ENCODE data around the gene MTSS2.

The MTSS2 gene, protein sequence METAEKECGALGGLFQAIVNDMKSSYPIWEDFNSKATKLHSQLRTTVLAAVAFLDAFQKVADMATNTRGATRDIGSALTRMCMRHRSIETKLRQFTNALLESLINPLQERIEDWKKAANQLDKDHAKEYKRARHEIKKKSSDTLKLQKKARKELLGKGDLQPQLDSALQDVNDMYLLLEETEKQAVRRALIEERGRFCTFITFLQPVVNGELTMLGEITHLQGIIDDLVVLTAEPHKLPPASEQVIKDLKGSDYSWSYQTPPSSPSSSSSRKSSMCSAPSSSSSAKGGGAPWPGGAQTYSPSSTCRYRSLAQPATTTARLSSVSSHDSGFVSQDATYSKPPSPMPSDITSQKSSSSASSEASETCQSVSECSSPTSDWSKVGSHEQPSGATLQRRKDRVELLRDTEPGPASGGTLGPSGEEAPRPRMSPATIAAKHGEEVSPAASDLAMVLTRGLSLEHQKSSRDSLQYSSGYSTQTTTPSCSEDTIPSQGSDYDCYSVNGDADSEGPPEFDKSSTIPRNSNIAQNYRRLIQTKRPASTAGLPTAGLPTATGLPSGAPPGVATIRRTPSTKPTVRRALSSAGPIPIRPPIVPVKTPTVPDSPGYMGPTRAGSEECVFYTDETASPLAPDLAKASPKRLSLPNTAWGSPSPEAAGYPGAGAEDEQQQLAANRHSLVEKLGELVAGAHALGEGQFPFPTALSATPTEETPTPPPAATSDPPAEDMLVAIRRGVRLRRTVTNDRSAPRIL

DNA sequence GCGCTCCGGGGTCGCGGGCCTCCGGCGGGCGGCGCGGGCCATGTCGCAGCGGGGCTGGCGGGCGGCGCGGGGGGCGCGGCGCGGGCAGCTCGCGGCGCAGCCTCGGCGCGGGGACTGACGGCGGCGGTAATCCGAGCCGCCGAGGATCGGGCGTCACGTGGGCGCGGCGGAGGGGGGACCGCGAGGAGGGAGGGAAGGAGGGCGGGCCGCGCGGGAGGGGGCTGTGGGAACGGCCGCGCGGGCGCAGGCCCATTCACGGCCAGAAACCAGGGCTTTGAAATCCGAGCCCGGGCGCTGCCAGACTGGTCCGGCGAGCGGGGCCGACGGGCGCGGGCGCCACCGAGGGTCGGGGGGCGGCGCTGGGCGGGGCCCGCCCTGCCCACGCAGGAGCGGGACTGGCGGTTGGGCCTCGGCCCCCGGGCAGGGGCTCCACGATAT is at the start of gene MTSS2:
Gene MTSS2, minus strand, starts transcription at position 116 of the 438 bp plus-strand sequence. CDS start 262 bp downstream, outside the sequence.
- peak; percentile 73 to 80 (median 75) for DNase-seq

DNA sequence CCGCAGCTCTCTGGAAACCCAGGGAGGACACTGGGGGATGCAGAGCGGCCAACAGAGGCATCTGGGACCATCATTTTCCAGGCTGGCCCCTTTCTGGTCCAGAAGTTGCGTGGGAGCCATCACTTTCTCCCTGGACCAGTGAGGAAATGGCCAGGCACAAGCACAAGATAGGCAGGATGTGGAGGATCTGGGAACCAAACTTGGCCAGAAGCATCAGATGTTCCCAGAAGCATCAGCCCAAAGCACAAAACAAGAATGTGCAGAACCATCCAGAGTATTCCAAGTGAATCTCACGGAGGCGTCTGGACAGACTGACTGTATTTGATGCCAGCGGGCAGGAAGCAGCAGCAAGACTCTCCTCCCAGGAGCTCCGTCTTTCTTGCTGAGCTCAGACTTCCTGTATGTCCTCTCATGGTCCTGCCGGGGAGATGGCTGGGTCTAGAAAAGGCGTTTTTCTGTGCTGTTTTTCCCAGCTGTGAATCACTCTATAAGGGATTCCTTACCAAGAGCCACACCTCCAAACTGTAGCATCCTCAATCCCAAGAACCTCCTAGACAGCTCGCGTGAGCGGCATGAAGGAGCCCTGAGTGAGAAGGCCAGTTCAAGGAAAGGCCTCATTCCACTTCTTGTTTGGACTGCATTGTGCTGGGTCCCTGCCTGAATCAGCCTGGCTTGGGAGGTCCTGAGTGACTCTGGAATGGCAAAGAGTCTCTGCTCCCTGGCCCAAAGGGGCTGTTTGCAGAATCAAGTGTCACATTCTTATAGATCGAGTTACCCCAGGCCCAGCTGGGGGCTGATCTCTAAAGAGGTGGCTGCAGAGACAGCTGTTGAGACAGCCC is 49.5 kb upstream of the MTSS2 start:
- DNase-seq: no peak

DNA sequence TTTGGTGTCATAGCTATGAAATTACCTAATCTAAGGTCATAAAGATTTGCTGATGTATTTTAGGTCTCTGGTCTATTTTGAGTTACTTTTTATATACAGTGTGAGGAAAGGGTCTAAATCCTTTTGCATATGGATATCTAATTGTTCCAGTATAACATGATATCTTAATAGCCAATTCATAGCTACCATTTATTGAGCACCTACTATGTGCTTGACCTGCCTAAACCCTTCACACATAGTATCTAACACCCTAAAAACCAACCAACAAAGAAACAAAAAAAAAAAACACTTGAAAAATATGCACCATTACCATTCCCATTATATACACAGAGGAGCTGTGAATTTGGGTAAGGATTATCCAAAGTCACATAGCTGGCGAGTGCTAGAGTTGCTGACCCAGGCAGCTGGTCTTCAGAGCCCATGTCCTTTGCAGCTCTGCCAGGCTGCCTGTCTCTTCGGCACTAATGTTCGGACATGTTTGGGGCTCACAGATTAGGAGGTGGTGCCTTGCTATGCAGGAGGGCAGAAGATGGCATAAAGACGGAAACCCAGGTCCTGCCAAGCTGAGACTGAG is 48.8 kb upstream of the MTSS2 start:
- DNase-seq: no peak

DNA sequence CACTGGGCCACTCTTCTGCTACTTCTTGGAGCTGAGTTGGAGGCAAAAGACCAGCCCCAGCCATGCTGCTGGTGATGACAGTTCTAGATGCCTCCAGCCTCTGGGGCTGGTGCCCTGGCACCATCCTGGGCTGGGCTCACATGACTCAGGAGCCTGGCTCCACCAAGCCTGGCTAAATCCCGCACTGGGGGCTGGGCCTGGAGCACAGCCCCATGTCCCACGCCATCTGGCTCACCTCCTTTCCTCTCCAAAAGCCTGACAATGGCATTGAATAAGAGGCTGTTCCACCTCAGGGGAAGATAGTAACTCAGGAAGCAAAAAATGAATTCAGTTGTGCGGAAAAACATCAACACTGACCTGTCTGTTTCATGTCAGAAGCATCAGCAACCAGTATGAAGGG is 45.1 kb upstream of the MTSS2 start:
- DNase-seq: no peak

DNA sequence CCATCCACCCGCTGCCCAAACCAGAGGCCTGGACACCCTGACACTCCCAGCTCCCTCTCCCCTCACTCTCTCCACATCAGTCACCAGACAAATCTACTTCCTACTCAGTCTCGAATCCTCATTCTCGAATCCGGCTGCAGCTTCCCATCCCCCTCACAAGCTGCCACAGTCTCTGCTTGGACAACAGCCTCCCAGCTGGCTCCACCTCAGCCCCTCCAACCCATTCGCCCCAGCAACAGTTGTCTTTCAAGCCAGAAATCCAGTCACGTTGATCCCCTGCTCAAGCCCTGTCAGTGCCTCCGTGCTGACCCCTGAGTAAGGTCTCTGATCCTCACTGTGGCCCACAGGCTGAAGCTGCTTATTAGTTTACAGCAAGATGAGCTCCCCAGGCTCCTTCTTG is 44.2 kb upstream of the MTSS2 start:
- no peak for DNase-seq

DNA sequence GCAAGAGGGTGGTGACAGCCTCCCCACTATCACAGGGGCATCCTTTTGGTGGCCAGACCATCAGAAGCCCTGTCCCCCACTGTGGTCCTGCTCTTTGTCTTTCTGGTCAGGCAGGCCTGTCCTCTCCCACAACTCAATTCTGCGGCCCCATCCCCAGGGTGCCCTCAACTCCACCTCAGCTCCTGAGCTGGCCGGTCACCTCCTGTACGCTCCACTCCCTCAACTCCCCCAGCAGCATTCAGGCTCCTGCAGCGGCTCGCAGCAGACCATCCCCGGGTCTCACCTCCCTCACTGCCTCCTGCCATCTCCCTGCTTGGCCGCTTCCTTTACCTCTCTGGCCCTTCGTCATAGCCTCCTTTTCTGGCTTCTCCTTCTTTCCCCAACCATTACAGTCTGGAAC is 43.4 kb upstream of the MTSS2 start:
- DNase-seq: no peak

DNA sequence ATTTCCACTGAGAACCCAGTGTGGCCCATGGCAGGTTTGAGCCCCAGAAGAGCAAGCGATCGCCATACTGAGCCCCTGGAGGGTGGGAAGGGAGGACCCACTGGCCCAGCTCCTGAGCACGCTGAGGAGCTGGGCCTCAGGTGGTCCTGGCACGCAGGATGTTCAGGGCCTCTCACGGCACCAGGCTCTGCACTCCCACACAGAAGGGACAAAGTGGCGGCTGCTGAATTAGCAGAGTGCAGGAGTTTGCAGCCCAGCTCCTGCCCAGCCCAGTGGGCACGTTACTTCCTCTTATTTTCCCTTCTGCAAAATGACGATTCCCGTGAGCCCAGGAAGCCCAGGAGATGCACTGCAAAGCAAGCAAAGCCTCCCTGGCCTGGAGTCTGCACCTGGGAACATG is 42.3 kb upstream of the MTSS2 start:
- DNase-seq: no peak

DNA sequence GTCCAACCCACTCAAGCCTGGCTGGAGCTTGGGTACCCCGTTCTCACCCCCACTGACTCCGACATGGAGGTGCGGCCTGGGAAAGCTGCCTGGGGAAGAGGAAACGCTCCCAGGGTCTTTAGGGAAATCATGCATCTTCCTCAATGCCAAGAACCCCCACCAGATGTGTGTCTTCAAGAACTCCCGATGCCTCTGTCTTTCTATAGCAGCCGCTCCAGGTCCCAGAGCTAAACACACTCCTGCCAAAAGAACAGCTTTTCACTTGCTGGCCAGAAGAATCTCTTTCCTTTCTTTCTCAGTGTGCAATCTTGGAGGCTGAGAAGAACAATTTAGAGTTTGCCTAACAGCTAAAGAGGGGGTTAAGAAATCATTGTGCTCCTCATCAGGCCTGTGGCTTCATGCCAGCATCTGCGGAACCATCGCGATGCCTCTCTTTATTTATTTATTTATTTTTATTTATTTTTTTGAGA is 41.1 kb upstream of the MTSS2 start:
- no peak for DNase-seq

DNA sequence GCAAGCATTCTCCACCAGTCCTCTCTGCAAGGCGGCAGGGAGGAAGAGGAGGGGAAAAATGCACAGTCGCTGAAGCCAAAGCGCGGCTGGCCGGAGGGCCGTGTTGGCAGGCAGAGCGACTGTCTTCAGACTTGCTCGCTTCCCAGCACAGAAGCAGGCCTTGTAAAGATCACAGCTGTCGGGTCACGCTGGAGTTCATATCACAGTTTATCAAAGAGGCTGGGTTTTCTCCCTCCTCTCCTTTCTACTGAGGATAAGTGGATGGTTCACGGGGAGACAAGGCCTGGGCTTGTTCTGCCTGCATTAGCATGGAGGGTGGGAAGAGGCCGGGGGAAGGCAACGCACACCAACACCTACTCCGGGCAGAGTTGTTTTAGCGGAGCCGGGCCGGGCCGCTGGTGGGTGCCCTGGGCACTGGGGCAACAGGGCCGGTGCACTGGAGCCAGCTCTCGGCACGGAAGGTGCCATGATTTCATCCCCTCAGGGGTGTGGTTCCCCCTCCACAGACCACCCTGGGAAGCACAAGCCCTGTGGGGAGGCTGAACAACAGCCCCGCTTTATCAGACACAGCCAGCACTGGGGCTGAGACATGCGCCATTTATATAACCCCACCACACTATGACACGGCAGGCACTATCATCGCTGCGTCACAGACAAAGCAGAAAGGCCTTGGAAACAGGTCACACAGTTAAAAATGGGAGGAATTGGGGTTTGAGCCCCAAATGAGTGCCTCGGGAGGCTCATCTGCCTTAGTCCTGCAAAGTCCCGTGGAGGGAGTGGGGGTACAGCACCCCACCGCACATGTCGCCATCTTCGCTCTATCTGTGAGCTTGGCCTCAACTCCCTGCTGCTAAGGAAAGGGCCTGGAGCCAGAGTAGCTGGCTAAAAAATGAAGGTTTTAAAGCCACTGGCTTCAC is 40.3 kb upstream of the MTSS2 start:
- DNase-seq: peak in 1 of 3 experiments; percentile 47

DNA sequence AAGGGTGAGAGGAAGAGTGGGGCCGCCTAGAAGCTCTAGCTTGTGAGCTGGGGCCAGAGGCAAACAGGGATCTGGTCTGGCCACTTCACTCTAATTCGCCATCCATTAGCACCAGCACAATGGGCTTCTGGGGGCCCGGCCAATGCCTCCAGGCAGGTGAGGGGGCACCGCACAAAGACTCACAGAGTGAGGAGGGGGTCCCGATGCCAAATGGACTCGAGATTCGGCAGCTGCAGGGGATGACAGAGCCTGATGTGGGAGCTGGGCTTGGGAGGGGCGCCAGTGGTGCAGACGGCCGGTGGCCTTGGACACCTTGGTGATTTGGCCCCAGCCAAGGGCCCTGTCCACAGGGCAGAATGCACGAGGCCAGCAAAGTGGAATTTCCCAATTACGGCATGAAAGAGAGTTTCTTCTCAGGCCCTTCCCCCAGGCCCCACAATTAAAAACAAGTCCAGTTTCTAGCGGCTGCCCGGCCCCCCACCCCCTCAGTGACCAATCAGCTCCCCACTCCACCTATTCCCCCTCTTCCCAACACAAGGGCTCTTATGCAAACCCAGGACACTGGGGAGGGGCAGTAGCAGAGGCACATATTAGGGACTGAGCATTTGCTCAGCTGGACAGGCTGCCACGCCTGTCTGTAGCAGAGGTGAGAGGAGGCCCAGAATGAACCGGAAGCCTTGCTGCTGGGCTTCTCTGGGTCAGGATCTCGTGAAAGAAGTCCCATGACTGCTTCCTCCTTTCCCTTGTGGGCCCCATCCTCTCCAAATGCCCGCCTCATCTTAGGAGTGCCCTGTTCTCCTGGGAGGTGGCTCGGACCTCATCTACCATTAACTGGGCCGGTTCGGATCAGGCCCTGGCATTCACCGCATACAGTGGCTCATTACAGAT is 39.4 kb upstream of the MTSS2 start:
- no peak for DNase-seq

DNA sequence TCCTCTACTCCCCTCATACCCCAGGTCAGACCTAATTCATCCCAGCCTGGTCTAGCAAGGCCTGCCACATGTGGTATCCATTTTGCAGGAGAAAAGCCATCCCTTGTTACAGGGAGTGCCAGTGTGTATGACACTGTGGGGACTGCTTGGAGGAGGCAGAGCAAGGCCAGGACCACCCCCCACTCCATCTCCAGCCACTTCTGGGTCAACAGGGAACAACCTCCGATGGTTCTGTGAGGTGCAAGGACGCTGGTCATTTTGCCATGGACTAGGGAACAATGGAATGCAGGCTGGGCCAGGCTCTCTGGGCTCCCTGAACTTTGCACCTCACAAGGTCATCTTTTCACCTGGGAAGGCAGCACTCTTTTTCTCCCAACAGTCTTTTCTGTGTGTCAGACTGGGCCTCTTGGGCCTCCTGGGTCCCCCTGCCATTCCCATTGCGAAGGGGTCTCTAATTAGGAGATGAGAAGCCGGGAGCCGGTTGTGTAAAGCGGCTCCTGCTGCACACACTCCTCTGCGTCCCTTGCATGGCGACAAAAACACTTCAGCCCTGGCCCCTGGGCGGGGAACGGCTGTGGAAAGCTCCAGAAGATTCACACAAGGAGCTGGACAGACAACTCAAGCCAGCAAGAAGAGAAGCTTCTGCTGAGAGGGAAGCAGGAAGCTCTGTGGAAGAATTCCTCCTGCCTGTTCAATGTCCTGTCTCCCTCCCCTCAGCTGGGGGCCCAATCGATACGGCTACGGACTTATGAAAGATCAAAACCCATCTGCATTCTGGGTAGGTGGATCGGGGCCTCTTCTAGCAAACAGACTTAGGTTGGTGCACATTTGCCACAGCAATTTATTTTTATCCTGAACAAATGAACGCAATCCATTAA is 38.5 kb upstream of the MTSS2 start:
- no peak for DNase-seq

DNA sequence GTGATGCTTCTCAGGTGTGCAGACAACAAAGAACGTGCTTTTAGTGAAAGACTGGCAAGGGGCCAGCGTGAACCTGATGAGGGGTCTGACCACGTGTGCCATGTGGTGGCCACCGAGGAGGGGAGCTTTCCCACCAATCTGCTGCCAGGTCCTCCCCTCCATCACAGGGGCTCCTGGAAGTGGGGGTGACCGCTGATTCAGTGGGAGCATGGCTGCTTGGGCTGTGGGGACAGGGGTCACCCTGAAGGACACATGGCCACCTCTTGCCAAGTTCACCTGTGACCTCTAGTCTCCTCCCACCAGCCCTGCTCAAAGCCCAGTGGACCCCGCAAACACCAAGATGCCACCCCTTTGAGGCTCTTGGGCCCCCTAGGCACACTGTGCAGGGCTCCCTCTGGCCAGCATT is 37.9 kb upstream of the MTSS2 start:
- no peak for DNase-seq

DNA sequence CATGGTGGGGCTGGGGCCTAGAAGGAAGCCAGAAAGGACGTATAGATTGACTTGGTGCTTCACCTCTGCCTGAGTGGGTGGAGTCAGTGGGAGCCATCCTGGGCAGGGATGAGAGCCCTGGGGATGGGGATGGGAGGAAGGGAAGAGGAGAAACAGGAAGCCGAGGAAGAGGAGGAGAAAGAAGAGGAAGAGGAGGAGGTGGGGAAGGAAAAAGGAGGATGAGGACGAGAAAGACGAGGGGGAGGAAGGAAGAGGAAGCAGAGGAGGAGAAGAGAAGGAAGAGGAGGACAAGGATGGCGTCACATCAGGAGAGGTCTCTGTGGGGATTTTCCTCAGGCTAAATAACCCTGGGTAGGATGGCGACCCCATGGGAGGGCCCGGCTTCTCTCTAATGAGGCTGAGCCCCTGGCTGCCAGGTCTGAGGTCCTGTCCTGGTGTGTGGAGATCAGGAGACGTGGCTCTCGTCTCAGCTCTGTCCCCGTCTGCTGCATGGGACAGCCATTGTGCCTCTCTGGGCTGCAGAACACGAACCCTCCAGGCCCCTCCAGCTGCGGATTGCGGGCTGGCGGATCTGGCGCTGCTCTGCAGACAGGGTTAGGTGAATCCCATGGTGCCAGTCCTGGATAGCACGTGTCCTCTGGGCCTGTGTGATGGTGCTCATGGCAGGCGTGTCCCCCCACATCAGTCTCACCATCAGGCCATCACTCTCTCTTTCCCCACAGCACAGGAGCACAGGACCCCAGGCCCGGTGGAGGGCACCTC is 35.5 kb upstream of the MTSS2 start:
- no peak for DNase-seq

DNA sequence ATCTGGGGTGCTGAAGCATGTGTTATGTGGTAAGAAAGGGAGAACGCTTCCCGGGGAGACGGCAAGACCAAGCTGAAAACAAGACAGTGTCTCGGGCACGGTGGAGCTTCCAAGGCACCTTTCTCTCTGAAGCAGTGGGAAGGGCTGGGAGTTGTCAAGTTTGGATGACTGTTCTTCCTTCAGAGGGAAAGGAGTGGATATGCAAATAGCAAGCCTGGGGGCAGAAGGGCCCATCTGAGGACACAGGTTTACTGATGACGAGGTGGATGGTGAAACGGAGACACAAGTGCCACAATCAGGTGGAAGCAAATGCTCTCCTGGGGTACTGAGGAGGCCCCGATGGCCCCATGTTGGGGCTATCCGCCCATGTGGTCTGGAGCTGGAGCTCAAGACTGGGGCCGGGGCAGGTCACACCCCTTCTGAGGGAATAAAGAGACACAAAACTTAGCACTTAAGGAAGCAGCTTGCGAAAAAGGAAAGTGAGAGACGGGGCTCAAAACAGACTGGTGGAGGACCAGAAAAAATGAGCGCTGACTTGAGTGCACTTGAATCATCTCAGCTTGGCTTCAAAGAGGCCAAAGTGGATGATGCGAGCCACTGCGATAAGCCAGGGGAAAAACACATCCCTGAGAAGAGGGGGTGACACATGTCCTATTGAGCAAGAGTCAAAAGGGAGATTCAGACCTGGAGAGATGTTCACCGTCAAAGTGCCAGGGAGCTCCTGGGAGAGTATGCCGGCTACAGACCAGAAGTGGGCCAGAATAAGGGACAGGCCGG is 34.8 kb upstream of the MTSS2 start:
- peak in 1 of 3 experiments; percentile 12 for DNase-seq

DNA sequence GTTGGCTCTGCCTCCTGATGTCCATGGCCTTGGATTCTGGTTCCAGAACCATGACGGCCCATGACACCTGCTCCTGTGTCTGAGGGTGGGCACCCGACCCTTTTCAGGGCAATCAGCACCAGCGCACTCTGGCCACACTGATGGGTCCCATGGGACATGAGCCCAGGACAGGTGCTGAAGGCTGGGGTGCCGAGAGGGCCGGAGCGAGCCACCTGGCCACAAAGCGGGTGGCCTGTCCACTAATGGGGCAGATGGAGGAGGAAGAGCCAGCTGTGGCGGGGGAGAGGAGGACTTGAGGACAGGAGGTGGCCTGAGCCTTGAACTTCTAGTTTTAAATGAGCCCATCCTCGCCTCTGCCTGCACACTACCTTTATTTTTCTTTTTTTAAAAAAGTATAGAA is 31.2 kb upstream of the MTSS2 start:
- DNase-seq: no peak

DNA sequence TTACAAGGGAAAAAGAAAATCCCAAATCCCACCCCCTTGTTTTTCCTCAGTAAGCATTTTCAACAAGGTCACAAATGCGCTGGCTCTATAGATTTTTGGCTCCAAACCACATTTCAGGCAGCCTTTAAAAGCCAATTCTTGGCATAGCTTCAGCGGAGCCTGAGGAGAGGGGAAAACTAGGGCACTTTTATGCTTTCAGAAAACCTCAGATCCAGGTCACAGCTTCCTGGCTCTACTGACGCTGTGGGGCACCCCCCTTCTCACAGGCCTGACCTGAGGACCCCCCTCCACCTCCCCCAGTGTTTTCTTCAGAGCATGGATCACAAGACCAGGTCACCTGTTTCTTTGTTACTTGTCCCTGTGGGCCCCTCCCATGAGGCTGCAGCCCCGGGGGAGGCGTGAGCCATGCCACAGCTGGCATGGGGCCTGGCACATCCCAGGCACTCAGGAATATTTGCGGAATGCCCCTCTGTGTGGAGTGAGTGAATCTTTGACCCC is 30.1 kb upstream of the MTSS2 start:
- DNase-seq: no peak

DNA sequence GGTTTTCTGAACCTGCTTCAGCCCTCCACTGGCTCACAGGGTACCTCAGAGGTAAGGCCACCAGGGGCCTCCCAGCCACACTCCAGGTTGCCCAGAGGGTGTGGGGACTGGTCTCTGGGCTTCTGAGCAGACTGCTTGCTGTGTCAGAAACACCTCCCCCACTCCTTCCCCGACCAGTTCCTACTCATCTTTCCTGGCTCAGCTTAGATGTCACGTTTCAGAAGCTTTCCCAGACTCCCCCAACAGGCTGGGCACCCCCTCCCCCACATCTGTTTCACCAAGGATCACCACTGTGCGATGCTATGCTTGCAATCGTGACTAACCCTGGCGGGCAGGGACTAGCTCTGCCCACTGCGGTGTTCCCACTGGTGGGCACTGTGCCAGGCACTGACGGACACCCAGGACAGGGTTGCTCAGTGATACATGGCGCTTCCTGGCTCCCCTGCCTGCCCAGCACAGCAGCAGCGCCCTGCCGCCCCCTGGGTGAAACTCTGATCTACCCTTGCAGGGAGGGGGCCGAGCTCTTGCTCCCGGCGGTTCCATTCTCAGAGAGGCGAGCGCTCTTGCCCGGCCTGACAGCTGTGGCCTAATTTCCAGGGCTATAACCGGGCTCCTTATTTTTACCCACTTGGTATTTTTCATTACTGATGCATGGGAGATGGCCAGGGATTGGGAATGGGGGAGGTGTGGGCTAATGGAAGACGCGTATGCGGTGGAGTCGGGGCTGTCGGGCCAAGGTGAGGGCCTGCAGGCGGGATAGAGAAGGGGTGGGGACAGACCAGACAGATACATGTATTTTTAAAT is 29.4 kb upstream of the MTSS2 start:
- DNase-seq: peak in 1 of 3 experiments; percentile 22
